Measurements from ENCODE around the gene IVD. TPM values are rescaled to one million over a fixed set of nuclear protein-coding genes. Genes with fewer than 3 reads are reported as not detected.

Gene IVD
- total and polyA plus RNA-seq, 2 donors from 2014 or later: 76.9 to 83.0 TPM

DNA sequence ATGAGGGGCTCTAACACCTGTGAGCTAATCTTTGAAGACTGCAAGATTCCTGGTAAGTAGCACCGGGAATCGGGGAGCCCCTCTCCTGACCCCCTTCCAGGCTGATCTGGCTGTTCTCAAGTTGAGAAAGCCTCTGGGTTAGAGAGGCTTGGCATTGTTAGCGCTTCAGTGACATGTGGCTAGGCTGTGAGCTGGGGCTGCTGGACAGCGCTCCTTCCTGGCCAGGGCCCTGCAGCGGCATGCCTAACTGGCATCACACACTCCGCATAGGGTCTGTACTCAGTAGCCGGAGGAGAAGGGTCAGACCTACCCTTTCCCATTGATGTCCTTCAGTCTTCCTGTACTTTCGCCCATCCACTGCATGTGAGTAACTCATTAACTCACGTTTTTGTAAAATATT, 7.4 kb downstream of the IVD start:
- FAIRE-seq (no peak), DNase-seq (no peak)
- Histone ChIP-seq H3K27me3 (ENCODE audit: control insufficient read depth, insufficient read depth, low read length) (no peaks in the 10 kb centered on the region), H3K4me3 (ENCODE audit: low read length in 3 of 3) (no peak overlapping the region), H3K9ac (ENCODE audit: low read length in 3 of 3) (no peak overlapping the region), H3K27ac (ENCODE audit: low read depth in 2 of 2, low read length in 2 of 2) (no peak overlapping the region), H3K9me3 (ENCODE audit: control insufficient read depth in 2 of 3, insufficient read depth in 1 of 3, low read length in 3 of 3) (no peaks in the 10 kb centered on the region), H3K36me3 (ENCODE audit: control insufficient read depth in 2 of 3, insufficient read depth in 3 of 3, low read length in 3 of 3) (peaks cover 10 to 45% (median 37%) of the 10 kb centered on the region in 3 donors), H3K4me1 (ENCODE audit: control insufficient read depth in 2 of 3, insufficient read depth in 2 of 3, low read depth in 1 of 3, low read length in 3 of 3) (peaks cover 0 to 5% (median 0%) of the 10 kb centered on the region in 3 donors)
- TF ChIP-seq, protein P1, sequence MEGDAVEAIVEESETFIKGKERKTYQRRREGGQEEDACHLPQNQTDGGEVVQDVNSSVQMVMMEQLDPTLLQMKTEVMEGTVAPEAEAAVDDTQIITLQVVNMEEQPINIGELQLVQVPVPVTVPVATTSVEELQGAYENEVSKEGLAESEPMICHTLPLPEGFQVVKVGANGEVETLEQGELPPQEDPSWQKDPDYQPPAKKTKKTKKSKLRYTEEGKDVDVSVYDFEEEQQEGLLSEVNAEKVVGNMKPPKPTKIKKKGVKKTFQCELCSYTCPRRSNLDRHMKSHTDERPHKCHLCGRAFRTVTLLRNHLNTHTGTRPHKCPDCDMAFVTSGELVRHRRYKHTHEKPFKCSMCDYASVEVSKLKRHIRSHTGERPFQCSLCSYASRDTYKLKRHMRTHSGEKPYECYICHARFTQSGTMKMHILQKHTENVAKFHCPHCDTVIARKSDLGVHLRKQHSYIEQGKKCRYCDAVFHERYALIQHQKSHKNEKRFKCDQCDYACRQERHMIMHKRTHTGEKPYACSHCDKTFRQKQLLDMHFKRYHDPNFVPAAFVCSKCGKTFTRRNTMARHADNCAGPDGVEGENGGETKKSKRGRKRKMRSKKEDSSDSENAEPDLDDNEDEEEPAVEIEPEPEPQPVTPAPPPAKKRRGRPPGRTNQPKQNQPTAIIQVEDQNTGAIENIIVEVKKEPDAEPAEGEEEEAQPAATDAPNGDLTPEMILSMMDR (IDR thresholded peaks at IDR 0.05; ENCODE audit: borderline replicate concordance, extremely low read depth, insufficient read depth): no peak
- intact Hi-C loops (cut with DNase I): no loop called here

GRCh38 chr15:40414816-40415215, 9.2 kb downstream of the IVD start:
- peaks cover 0 to 5% (median 0%) of the 10 kb centered on the region in 3 donors for H3K4me1 ChIP-seq (ENCODE audit: control insufficient read depth in 2 of 3, insufficient read depth in 2 of 3, low read depth in 1 of 3, low read length in 3 of 3)
- TF ChIP-seq, protein P1 (IDR thresholded peaks at IDR 0.05; ENCODE audit: borderline replicate concordance, extremely low read depth, insufficient read depth): no peak
- no peak overlapping the region for H3K9ac ChIP-seq (ENCODE audit: low read length in 3 of 3)
- FAIRE-seq: no peak
- no peak overlapping the region for H3K27ac ChIP-seq (ENCODE audit: low read depth in 2 of 2, low read length in 2 of 2)
- no peaks in the 10 kb centered on the region for H3K27me3 ChIP-seq (ENCODE audit: control insufficient read depth, insufficient read depth, low read length)
- H3K36me3 ChIP-seq (ENCODE audit: control insufficient read depth in 2 of 3, insufficient read depth in 3 of 3, low read length in 3 of 3): peaks cover 8 to 45% (median 35%) of the 10 kb centered on the region in 3 donors
- intact Hi-C loops (cut with DNase I): no loop called here
- no peaks in the 10 kb centered on the region for H3K9me3 ChIP-seq (ENCODE audit: control insufficient read depth in 2 of 3, insufficient read depth in 1 of 3, low read length in 3 of 3)
- no peak for DNase-seq
- H3K4me3 ChIP-seq (ENCODE audit: low read length in 3 of 3): no peak overlapping the region

DNA sequence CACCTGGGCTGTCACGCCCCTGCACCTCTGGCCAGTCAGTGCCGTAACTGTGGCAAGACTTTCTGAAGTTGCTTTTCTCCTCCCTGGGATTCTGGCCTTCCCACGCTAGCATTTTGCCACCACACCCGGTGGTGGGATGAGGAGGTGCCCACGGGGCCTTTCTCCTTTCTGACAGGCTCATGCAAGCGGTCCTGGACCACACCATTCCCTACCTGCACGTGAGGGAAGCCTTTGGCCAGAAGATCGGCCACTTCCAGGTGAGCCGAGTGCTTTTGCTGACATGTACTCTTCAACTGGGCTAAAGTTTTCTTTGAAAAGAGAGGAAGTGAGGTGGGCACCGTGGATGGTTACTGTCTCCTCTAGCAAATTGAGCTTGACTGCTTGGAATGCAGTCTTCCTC, 9.6 kb downstream of the IVD start:
- Histone ChIP-seq H3K9ac (ENCODE audit: low read length in 3 of 3) (no peak overlapping the region), H3K27ac (ENCODE audit: low read depth in 2 of 2, low read length in 2 of 2) (no peak overlapping the region), H3K27me3 (ENCODE audit: control insufficient read depth, insufficient read depth, low read length) (no peaks in the 10 kb centered on the region), H3K36me3 (ENCODE audit: control insufficient read depth in 2 of 3, insufficient read depth in 3 of 3, low read length in 3 of 3) (peaks cover 8 to 43% (median 33%) of the 10 kb centered on the region in 3 donors), H3K4me3 (ENCODE audit: low read length in 3 of 3) (no peak overlapping the region), H3K4me1 (ENCODE audit: control insufficient read depth in 2 of 3, insufficient read depth in 2 of 3, low read depth in 1 of 3, low read length in 3 of 3) (peaks cover 0 to 8% (median 2%) of the 10 kb centered on the region in 3 donors), H3K9me3 (ENCODE audit: control insufficient read depth in 2 of 3, insufficient read depth in 1 of 3, low read length in 3 of 3) (no peaks in the 10 kb centered on the region)
- intact Hi-C loops (cut with DNase I): no loop called here
- TF ChIP-seq, protein P1 (IDR thresholded peaks at IDR 0.05; ENCODE audit: borderline replicate concordance, extremely low read depth, insufficient read depth): no peak
- no peak for FAIRE-seq
- DNase-seq: no peak

- no peak overlapping the region for H3K9ac ChIP-seq (ENCODE audit: low read length in 3 of 3)
- FAIRE-seq (no peak), DNase-seq (no peak)
- no peaks in the 10 kb centered on the region for H3K9me3 ChIP-seq (ENCODE audit: control insufficient read depth in 2 of 3, insufficient read depth in 1 of 3, low read length in 3 of 3)
- peaks cover 6 to 34% (median 25%) of the 10 kb centered on the region in 3 donors for H3K36me3 ChIP-seq (ENCODE audit: control insufficient read depth in 2 of 3, insufficient read depth in 3 of 3, low read length in 3 of 3)
- no peaks in the 10 kb centered on the region for H3K27me3 ChIP-seq (ENCODE audit: control insufficient read depth, insufficient read depth, low read length)
- peaks cover 0 to 14% (median 10%) of the 10 kb centered on the region in 3 donors for H3K4me1 ChIP-seq (ENCODE audit: control insufficient read depth in 2 of 3, insufficient read depth in 2 of 3, low read depth in 1 of 3, low read length in 3 of 3)
- no peak overlapping the region for H3K4me3 ChIP-seq (ENCODE audit: low read length in 3 of 3)
- TF ChIP-seq, protein P1 (IDR thresholded peaks at IDR 0.05; ENCODE audit: borderline replicate concordance, extremely low read depth, insufficient read depth): no peak
- H3K27ac ChIP-seq (ENCODE audit: low read depth in 2 of 2, low read length in 2 of 2): no peak overlapping the region
- intact Hi-C loops (cut with DNase I): no loop called here
These were observed 10.5 kb downstream of the IVD start for GRCh38 chr15:40416056-40416455.
